Ecto neural progenitor cell (in vitro differentiated cells): ENCODE data around the gene KHDRBS1.
"Not testable (repeated sequence)": the region's sequence is repeated elsewhere in the genome, so short reads cannot be mapped to it uniquely, and the experiment has no call there.

ENCODE experiments used
- DNase-seq: peaks from one replicate; pipeline ENCODE4 v3.0.0-alpha.2; 2018; ENCODE audit warnings: low spot score

Gene KHDRBS1

GRCh38 chr1:32013386-32014198 lies at the start of gene KHDRBS1:
Gene KHDRBS1, plus strand, starts transcription at chr1:32013868. Its CDS starts 128 bp downstream, at chr1:32013996.
- DNase-seq, result peak; percentile 99

- no peak for DNase-seq
Observed at GRCh38 chr1:31970873-31971272, 42.8 kb upstream of the KHDRBS1 start.

GRCh38 chr1:31976401-31976800 lies 37.3 kb upstream of the KHDRBS1 start:
- DNase-seq, result no peak

- peak; percentile 70 for DNase-seq
Observed at GRCh38 chr1:31977385-31978131, 36.1 kb upstream of the KHDRBS1 start.

GRCh38 chr1:31978843-31979400 lies 34.7 kb upstream of the KHDRBS1 start:
- no peak for DNase-seq

GRCh38 chr1:31980835-31981455 lies 32.7 kb upstream of the KHDRBS1 start:
- DNase-seq, result no peak

GRCh38 chr1:31981456-31981839 lies 32.2 kb upstream of the KHDRBS1 start:
- DNase-seq, result no peak

- DNase-seq, result no peak
Observed at GRCh38 chr1:31981972-31982371, 31.7 kb upstream of the KHDRBS1 start.

GRCh38 chr1:31984419-31985347 lies 29.0 kb upstream of the KHDRBS1 start:
- no peak for DNase-seq

GRCh38 chr1:31985430-31985829 lies 28.2 kb upstream of the KHDRBS1 start:
- DNase-seq, result no peak

- peak; percentile 49 for DNase-seq
Observed at GRCh38 chr1:31987135-31987619, 26.5 kb upstream of the KHDRBS1 start.

GRCh38 chr1:31989964-31990363 lies 23.7 kb upstream of the KHDRBS1 start:
- no peak for DNase-seq

- DNase-seq, result no peak
Observed at GRCh38 chr1:31991182-31991581, 22.5 kb upstream of the KHDRBS1 start.

- DNase-seq, result no peak
Observed at GRCh38 chr1:31995263-31995662, 18.4 kb upstream of the KHDRBS1 start.

- not testable (repeated sequence) for DNase-seq
Observed at GRCh38 chr1:31996121-31996520, 17.5 kb upstream of the KHDRBS1 start.

- no peak for DNase-seq
Observed at GRCh38 chr1:32001863-32002262, 11.8 kb upstream of the KHDRBS1 start.

GRCh38 chr1:32002285-32002684 lies 11.4 kb upstream of the KHDRBS1 start:
- not testable (repeated sequence) for DNase-seq

GRCh38 chr1:32005522-32005921 lies 8.1 kb upstream of the KHDRBS1 start:
- no peak for DNase-seq

GRCh38 chr1:32007591-32007940 lies 6.1 kb upstream of the KHDRBS1 start:
- no peak for DNase-seq

- no peak for DNase-seq
Observed at GRCh38 chr1:32010246-32010645, 3.4 kb upstream of the KHDRBS1 start.

GRCh38 chr1:32012709-32013385 lies 821 bp upstream of the KHDRBS1 start:
- DNase-seq, result no peak
